ENCODE data around the gene PCBD1.

PCBD1 gene

DNA sequence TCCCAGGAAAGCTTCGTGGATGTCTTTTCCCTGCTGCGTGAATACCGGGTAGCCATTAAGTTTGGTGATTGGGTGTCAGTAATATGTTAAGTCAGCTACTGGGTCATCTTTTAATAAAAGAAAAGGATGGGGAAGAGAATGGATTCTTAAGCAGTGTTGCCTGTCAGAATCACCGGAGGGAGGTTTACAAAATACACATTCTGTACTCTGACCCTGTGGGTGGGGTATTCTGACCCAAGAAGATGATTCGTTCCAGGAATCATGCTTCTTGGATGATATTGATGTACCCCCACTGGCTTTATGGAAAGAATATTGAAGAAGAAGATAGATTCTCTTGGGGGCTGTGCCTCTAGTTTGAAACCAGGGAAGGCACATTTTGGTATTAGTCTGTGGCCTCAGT lies 54.3 kb downstream of the PCBD1 start:
- no peak for DNase-seq (ENCODE audit: low read depth, low spot score)

DNA sequence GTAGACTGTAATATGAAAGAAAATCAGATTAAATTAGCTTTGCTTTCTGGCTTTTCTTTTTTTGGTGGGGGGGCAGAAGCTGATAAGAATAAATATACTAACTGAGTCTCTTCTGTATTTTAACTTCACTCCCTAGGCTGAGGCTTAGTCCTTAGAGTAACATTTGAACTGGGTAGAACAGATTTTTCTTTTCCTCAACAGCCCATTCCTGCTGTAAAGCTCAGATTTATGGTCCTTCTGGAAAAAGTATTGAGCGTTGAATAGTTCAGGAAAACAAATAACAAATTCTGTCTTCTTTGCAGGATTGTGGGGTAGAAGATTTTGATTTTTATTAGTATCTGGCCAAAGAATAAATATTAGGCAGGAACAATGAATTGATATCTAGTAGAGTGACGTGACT lies 54.8 kb downstream of the PCBD1 start:
- no peak for DNase-seq (ENCODE audit: low read depth, low spot score)

Measured in brain pericyte (primary cell).